ENCODE data around the gene KYNU. TPM values are rescaled to one million over a fixed set of nuclear protein-coding genes. Genes with fewer than 3 reads are reported as not detected.
"Not testable (repeated sequence)": the region's sequence is repeated elsewhere in the genome, so short reads cannot be mapped to it uniquely, and the experiment has no call there.

The KYNU gene
- total RNA-seq, 1 experiment from 2014 or later, result not detected

DNA sequence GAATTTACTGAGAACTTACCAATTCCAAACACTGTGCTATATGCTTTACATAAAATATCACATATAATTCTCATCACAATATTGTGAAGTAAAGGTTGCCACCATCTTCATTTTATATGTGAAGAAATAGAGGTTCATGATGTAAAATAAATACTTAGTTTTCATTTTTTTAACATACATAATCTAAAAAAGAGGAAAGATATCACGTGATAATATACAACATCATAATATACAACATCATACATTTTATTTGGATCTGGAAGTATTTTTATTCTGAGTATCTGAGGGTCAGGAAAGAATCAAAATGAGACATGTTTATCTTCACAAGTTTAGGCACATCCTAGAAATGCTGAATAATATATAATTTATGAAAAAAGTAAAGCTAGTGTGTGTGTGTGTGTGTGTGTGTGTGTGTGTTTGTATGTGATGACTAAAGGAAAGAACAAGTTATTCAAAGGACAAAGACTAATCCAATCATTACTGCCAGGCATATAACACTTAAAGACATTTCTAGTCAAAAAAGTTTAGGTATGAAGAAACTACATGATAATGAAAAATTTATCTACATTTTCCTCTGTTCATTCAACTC is 186.2 kb downstream of the KYNU start:
- H3K36me3 ChIP-seq, result no peaks in the 10 kb centered on the region
- DNase-seq (ENCODE audit: low read depth in 1 of 2, low spot score in 2 of 2), result no peak
- H3K9me3 ChIP-seq (replicated peaks), result no peaks in the 10 kb centered on the region

DNA sequence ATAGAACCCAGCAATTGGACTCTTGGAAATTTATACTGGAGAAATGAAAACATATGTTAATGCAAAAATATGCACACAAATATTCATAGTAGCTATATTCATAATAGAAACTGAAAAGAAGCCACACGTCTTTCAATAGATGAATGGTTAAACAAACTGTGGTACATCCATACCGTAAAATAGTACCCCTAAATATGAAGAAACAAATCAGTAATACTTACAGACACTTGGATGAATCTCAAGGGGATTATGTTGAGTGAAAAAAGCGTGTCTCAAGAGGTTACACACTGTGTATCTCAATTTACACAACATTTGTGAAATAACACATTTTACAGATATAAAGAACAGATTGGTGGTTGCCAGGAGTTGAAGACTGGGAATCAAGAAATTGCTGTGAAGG is 190.6 kb downstream of the KYNU start:
- H3K36me3 ChIP-seq, result no peaks in the 10 kb centered on the region
- H3K9me3 ChIP-seq (replicated peaks), result no peaks in the 10 kb centered on the region
- no peak for DNase-seq (ENCODE audit: low read depth in 1 of 2, low spot score in 2 of 2)
- no peak overlapping the region for H3K27ac ChIP-seq
- no peak overlapping the region for H3K4me3 ChIP-seq
- H3K27me3 ChIP-seq (replicated peaks), result no peaks in the 10 kb centered on the region
- no peaks in the 10 kb centered on the region for H3K4me1 ChIP-seq (replicated peaks)

More for the DNA sequence above, 186.2 kb downstream of the KYNU start:
- no peaks in the 10 kb centered on the region for H3K4me1 ChIP-seq (replicated peaks)
- no peaks in the 10 kb centered on the region for H3K27me3 ChIP-seq (replicated peaks)
- H3K4me3 ChIP-seq, result no peak overlapping the region
- H3K27ac ChIP-seq, result no peak overlapping the region

DNA sequence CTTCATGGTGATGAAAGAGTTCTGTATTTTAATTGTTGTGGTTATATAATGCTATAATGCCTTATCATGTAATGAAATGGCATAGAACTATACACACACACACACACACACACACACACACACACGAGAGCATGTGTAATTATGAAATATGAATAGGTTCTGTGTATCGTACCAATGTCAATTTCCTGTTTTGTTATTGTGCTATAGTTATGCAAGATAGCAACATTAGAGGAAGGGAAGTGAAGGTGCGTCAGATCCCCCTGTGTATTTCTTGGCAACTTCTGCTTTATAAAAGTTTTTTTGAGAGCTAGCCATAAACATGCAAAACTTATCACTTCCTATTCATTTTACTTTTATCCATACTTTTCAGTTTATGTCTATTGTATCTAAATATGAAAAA is 191.0 kb downstream of the KYNU start:
- no peaks in the 10 kb centered on the region for H3K36me3 ChIP-seq
- DNase-seq (ENCODE audit: low read depth in 1 of 2, low spot score in 2 of 2), result no peak
- H3K27ac ChIP-seq, result no peak overlapping the region
- H3K4me3 ChIP-seq, result no peak overlapping the region
- no peaks in the 10 kb centered on the region for H3K27me3 ChIP-seq (replicated peaks)
- no peaks in the 10 kb centered on the region for H3K9me3 ChIP-seq (replicated peaks)
- H3K4me1 ChIP-seq (replicated peaks), result no peaks in the 10 kb centered on the region

DNA sequence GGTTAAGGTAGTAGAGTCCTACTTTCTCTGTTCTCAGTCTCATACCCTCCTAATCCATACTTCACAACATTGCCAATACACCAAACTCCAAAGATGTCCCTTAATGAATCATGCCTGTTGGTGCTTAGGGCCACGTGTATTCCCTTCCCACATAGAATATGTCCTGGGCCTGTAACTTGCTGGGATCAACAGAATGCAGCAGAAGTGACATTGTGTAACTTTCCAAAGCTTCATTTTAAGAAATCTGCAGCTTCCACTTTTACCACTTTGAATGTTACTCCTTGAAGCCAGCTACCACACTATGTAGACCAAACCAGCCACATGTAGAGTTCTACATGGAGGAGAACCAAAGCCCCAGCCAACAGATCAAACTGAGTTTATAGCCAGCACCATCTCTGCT is 193.2 kb downstream of the KYNU start:
- Histone ChIP-seq H3K36me3 (no peaks in the 10 kb centered on the region), H3K4me1 (replicated peaks) (no peaks in the 10 kb centered on the region), H3K4me3 (no peak overlapping the region), H3K9me3 (replicated peaks) (no peaks in the 10 kb centered on the region), H3K27ac (no peak overlapping the region), H3K27me3 (replicated peaks) (no peaks in the 10 kb centered on the region)
- DNase-seq (ENCODE audit: low read depth in 1 of 2, low spot score in 2 of 2), result no peak

DNA sequence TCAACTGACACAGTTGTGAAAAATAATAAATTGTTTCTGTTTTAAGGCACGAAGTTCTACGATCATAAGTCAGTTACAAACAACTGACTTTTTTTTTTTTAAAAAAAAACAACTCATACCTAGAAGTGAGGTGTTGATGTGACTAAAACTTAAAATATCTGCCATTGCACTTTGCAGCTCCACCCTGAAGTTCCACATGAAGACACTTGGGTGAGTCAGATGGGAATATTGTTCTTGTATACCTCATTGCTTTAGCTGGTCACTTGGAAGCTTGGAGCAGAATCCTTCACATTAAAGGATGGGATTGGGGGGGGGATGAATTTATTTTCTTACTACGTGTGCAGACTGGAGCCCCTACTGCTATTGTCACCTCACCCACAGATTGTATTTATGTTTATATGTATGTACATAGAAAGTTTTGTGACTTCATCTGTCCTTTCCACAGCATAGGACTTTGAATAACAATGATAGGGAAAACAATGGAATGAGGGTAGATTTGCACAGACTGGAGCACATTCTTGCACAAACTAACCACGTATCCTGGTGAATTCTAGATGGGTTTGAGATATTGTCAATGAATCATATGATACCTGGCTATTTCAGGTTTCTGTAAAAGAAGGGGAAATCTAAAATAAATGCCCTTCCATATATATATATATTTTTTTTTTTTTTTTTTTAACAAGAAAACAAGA is 193.9 kb downstream of the KYNU start:
- DNase-seq (ENCODE audit: low read depth in 1 of 2, low spot score in 2 of 2), result peak in 1 of 2 experiments; percentile 15
- no peaks in the 10 kb centered on the region for H3K36me3 ChIP-seq
- H3K9me3 ChIP-seq (replicated peaks), result no peaks in the 10 kb centered on the region
- H3K4me3 ChIP-seq, result no peak overlapping the region
- no peaks in the 10 kb centered on the region for H3K4me1 ChIP-seq (replicated peaks)
- H3K27ac ChIP-seq, result no peak overlapping the region
- no peaks in the 10 kb centered on the region for H3K27me3 ChIP-seq (replicated peaks)

DNA sequence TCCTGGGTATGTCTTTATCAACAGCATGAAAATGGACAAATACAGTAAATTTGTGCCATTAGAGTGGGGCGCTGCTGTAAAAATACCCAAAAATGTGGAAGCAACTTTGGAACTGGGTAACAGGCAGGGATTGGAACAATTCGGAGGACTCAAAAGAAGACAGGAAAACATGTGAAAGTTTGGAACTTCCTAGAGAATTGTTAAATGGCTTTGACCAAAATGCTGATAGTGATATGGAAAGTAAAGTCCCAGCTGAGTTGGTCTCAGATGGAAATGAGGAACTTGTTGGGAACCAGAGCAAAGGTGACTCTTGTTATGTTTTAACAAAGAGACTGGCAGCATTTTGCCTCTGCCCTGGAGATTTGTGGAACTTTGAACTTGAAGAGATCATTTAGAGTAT is 197.4 kb downstream of the KYNU start:
- not testable (repeated sequence) for H3K27ac ChIP-seq; H3K27me3 ChIP-seq (replicated peaks); H3K4me1 ChIP-seq (replicated peaks); H3K9me3 ChIP-seq (replicated peaks); DNase-seq (ENCODE audit: low read depth in 1 of 2, low spot score in 2 of 2); H3K4me3 ChIP-seq; H3K36me3 ChIP-seq

DNA sequence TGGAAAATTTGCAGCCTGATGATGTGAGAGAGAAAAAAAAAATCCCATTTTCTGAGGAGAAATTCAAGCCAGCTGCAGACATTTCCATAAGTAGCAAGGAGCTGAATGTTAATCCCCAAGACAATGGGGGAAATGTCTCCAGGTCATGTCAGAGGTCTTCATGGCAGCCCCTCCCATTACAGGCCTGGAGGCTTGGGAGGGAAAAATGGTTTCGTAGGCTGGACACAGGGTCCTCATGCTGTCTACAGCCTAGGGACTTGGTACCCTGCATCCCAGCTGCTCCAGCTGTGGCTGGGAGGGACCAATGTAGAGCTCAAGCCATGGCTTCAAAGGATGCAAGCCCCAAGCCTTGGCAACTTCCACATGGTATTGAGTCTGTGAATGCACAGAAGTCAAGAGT is 198.2 kb downstream of the KYNU start:
- Histone ChIP-seq H3K4me3 (no peak overlapping the region), H3K27me3 (replicated peaks) (no peaks in the 10 kb centered on the region), H3K27ac (no peak overlapping the region), H3K4me1 (replicated peaks) (no peaks in the 10 kb centered on the region), H3K9me3 (replicated peaks) (no peaks in the 10 kb centered on the region), H3K36me3 (no peaks in the 10 kb centered on the region)
- DNase-seq (ENCODE audit: low read depth in 1 of 2, low spot score in 2 of 2), result no peak

DNA sequence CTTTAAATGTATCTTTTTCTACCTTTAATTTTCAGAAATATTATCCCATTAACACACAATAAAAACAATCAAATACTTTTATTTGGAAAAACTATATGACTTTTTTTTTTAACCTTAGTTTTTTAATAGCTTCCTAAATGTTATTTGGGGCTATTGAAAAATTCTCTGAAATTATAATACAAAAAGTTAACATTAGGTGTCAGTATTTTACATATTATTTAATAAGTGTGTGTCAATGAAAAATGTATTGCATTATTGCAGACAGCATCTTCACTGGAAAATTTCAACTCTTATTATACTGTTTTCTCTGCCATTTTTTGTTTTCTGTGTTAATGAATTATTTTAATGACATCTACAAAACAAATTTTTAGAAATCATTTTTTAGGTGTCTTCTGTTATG is 200.6 kb downstream of the KYNU start:
- DNase-seq (ENCODE audit: low read depth in 1 of 2, low spot score in 2 of 2), result no peak
- no peaks in the 10 kb centered on the region for H3K27me3 ChIP-seq (replicated peaks)
- no peaks in the 10 kb centered on the region for H3K4me1 ChIP-seq (replicated peaks)
- H3K36me3 ChIP-seq, result no peaks in the 10 kb centered on the region
- H3K27ac ChIP-seq, result no peak overlapping the region
- no peak overlapping the region for H3K4me3 ChIP-seq
- H3K9me3 ChIP-seq (replicated peaks), result peaks cover 4% of the 10 kb centered on the region

DNA sequence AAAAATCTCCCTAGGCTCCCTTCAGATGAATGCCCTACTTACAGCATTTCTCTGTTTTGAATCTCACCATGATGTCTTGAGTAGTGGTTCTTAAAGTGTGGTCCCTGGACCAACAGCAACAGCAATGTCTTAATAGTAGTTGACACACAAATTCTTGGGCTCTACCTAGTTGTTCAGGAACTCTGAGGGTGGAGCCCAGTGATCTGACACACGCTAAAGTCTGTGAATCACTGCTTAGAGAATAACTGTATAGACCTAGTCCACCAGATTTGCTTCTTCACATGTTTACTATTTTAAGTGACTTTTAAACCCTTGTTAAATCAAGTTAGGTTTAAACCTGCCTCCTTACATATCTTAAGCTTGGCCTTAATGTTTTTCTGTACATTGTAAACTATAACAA is 204.2 kb downstream of the KYNU start:
- DNase-seq (ENCODE audit: low read depth in 1 of 2, low spot score in 2 of 2), result no peak
- Histone ChIP-seq H3K9me3 (replicated peaks) (peaks cover 4% of the 10 kb centered on the region), H3K4me1 (replicated peaks) (peaks cover 6% of the 10 kb centered on the region; the same call in 1 of the 2 replicates), H3K27ac (no peak overlapping the region), H3K4me3 (no peak overlapping the region), H3K27me3 (replicated peaks) (no peaks in the 10 kb centered on the region), H3K36me3 (no peaks in the 10 kb centered on the region)

DNA sequence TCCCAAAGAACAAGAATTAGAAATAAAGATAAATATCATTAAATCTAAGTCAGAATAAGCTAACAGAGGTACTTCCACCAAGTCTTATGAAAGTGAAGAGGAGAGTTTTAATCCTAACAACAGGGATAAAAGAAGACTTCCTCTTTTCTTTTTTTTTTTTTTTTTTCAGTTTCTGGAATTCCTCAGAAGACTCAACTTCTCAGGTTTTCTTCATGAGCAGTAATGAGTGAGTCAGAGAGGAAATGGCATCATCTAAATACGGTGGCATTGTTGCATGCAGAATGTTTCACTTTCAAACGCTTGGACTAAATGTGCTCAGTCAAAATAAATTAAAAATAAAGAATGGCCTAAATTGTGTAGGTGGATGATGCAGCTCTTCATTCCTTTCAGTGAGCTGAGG is 206.2 kb downstream of the KYNU start:
- H3K4me1 ChIP-seq (replicated peaks), result peaks cover 6% of the 10 kb centered on the region; the same call in 1 of the 2 replicates
- H3K27me3 ChIP-seq (replicated peaks), result no peaks in the 10 kb centered on the region
- peaks cover 4% of the 10 kb centered on the region for H3K9me3 ChIP-seq (replicated peaks)
- H3K36me3 ChIP-seq, result no peaks in the 10 kb centered on the region
- peak in 1 of 2 experiments; percentile 43 for DNase-seq (ENCODE audit: low read depth in 1 of 2, low spot score in 2 of 2)
- no peak overlapping the region for H3K4me3 ChIP-seq
- peak overlapping the region; percentile 72 for H3K27ac ChIP-seq

DNA sequence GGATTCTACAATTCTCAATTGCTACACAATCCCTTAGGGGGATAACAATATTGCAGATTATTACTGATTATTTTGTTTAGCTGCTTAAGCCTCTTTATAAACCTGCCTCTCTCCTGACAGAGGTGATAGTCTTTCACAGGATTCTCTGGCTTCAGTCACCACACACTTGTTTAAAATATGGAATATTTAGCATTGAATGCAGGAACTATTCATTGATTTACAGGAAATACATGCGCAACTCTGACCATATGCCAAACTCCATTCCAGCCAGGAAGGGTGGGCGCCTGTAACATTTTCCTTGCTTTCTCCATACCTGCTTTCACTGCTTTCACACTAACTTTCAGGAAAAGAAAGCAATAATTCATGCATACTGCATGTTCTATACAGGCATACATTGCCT is 207.0 kb downstream of the KYNU start:
- Histone ChIP-seq H3K27ac (peak overlapping the region; percentile 72), H3K27me3 (replicated peaks) (no peaks in the 10 kb centered on the region)
- DNase-seq (ENCODE audit: low read depth in 1 of 2, low spot score in 2 of 2), result no peak

DNA sequence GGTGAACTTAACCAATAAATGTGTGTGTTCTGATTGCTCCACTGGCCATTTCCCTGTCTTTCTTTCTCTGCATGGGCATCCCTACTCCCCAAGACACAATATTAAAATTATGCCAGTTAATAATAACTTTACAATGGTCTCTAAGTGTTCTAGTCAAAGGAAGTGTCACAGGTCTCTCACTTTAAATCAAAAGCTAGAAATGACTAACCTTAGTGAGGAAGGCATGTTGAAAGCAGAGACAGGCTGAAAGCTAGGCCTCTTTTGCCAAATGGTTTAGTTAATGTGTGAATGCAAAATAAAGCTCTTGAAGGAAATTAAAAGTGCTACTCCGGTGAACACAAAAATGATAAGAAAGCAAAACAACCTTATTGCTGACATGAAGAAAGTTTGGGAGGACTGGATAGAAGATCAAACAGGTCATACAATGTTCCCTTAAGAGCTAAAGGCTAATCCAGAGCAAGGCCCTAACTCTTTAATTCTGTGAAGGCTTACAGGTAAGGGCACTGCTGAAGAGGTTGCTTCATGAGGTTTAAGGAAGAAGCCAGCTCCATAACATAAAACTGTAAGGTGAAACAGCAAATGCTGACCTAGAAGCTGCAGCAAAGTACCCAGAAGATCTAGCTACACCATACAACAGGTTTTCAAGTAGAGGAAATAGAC is 207.8 kb downstream of the KYNU start:
- Histone ChIP-seq H3K27ac (no peak overlapping the region), H3K4me1 (replicated peaks) (peaks cover 6% of the 10 kb centered on the region; the same call in 1 of the 2 replicates), H3K9me3 (replicated peaks) (peaks cover 4% of the 10 kb centered on the region), H3K4me3 (no peak overlapping the region), H3K27me3 (replicated peaks) (no peaks in the 10 kb centered on the region), H3K36me3 (no peaks in the 10 kb centered on the region)
- no peak for DNase-seq (ENCODE audit: low read depth in 1 of 2, low spot score in 2 of 2)

More for the DNA sequence above, 207.0 kb downstream of the KYNU start:
- H3K4me3 ChIP-seq, result no peak overlapping the region
- no peaks in the 10 kb centered on the region for H3K36me3 ChIP-seq
- peaks cover 6% of the 10 kb centered on the region; the same call in 1 of the 2 replicates for H3K4me1 ChIP-seq (replicated peaks)
- peaks cover 4% of the 10 kb centered on the region for H3K9me3 ChIP-seq (replicated peaks)

DNA sequence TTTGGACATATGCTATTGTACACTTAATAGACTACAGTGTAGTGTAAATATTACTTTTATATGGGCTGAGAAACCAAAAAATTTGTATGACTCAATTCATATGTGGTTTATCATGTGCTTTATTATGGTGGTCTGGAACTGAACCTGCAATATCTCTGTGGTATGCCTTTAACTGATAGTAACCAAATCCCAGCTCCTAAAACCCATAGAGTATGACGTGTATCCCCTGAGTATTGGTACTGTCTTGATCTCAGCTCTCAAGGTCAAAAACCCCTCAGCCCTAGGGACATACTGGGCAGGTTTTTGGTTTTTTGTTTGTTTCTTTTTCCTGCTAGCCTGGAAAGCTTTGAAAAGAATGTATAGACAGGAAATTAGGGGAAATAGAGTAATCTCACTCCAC is 209.6 kb downstream of the KYNU start:
- Histone ChIP-seq H3K27me3 (replicated peaks) (no peaks in the 10 kb centered on the region), H3K4me1 (replicated peaks) (peaks cover 6% of the 10 kb centered on the region; the same call in 1 of the 2 replicates), H3K36me3 (no peaks in the 10 kb centered on the region), H3K27ac (no peak overlapping the region), H3K4me3 (no peak overlapping the region), H3K9me3 (replicated peaks) (no peaks in the 10 kb centered on the region; the same call in 1 of the 2 replicates)
- no peak for DNase-seq (ENCODE audit: low read depth in 1 of 2, low spot score in 2 of 2)

DNA sequence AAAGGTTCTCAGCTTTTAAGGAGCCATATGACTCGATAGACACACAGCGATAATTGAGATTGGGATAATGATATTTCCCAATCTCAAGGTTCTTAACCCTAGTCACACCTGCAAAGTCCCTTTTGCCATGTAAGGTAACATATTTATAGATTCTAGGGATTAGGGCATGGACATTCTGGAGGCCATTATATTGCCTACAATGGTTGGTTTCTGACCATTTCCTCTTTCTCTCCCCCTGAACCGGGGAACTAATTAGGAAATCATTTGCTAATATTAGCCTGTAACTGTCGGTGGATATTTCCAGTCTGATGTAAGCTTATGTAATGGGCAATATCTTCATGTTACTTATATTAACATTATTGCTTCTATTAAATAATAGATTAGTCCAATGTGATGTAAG is 210.9 kb downstream of the KYNU start:
- Histone ChIP-seq H3K9me3 (replicated peaks) (0 out of 2 replicates have a peak, but pooled peaks cover 2% of the 10 kb centered on the region), H3K36me3 (no peaks in the 10 kb centered on the region), H3K4me1 (replicated peaks) (peaks cover 6% of the 10 kb centered on the region; the same call in 1 of the 2 replicates), H3K27ac (no peak overlapping the region), H3K4me3 (no peak overlapping the region), H3K27me3 (replicated peaks) (no peaks in the 10 kb centered on the region)
- DNase-seq (ENCODE audit: low read depth in 1 of 2, low spot score in 2 of 2), result no peak
